Fibroblast of the aortic adventitia (primary cell): Measurements from ENCODE around the gene KCNQ1. TPM values are rescaled to one million over a fixed set of nuclear protein-coding genes. Genes with fewer than 3 reads are reported as not detected.

ENCODE experiments used
- DNase-seq: peaks from one replicate; pipeline ENCODE4 v3.0.0-alpha.2; 2010; ENCODE audit warnings: low read depth
- H3K4me3 ChIP-seq: 2 replicates; pipeline ENCODE4 v1.5.1; 2011; ENCODE audit warnings: low read depth, mild to moderate bottlenecking, control low read depth, low read length, moderate library complexity
- total RNA-seq: library from RNA; depleted of rRNA; stranded (reverse); fragments of >200 nt; gene quantifications from 2 replicates; pipeline ENCODE4 v1.2.3, GENCODE V29; 2012; ENCODE audit warnings: low replicate concordance
- TF ChIP-seq, protein P1 (sequence below): IDR thresholded peaks from 2 replicates; pipeline ENCODE4 v1.5.1; 2011; ENCODE audit warnings: mild to moderate bottlenecking, low read length, control low read depth, inconsistent platforms; ENCODE audit not compliant: insufficient read depth

Gene KCNQ1
- total RNA-seq, 1 donor = not detected

DNA sequence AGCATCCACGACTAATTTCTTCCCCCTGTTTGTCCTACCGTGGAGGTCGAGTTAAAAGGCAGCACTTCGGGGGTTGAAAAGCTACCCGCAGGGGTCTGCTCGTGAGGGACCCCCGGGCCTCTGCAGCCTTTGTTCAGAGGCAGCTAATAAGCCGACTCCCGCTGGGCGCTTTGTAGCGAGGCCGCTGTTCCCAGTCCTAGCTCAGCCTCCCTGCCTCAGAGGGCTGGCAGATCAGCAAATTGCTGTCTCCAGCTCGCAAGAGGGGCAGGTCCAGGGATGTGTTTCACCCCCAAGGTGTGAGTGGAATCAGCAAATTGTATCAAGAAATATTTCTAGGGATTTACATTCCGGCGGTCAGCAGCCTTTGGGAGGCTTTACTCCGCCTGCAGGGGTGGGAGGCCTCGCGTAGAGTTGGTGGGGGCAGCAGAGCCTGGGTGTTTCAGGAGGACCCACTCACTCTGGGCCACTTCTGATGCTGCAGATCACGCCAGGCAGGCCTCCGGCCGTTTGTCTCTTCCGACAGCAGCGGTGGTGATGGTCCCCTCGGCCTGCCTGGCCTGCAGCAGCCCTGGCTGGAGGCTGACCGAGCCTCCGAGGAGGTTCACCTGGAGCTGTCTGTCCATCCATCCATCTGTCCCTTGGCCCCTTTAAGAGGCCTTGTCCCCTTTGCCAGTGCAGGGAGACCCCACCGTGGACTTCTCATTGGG lies 276.6 kb downstream of the KCNQ1 start:
- H3K4me3 ChIP-seq = no peak overlapping the region
- no peak for DNase-seq
- TF ChIP-seq, protein P1, sequence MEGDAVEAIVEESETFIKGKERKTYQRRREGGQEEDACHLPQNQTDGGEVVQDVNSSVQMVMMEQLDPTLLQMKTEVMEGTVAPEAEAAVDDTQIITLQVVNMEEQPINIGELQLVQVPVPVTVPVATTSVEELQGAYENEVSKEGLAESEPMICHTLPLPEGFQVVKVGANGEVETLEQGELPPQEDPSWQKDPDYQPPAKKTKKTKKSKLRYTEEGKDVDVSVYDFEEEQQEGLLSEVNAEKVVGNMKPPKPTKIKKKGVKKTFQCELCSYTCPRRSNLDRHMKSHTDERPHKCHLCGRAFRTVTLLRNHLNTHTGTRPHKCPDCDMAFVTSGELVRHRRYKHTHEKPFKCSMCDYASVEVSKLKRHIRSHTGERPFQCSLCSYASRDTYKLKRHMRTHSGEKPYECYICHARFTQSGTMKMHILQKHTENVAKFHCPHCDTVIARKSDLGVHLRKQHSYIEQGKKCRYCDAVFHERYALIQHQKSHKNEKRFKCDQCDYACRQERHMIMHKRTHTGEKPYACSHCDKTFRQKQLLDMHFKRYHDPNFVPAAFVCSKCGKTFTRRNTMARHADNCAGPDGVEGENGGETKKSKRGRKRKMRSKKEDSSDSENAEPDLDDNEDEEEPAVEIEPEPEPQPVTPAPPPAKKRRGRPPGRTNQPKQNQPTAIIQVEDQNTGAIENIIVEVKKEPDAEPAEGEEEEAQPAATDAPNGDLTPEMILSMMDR = no peak

DNA sequence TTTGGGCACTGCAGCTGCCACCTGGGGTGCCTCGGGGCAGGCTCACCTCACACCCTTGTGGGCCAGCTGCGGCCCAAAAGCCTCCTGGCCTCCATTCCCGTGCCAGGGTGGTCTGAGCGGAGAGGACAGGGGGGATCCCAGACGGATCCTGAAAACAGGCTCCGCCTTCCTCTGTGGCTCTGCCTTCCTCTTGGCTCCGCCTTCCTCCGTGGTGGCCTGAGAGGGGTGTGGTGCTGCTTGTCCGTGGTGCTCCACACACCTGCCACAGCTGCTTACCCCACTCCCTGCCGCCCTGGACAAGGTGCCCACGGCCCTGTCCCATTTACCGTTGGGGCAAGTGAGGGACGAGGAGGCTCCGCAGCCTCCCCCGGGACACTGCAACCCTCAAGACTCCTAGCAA lies 278.1 kb downstream of the KCNQ1 start:
- no peak overlapping the region for H3K4me3 ChIP-seq
- TF ChIP-seq, protein P1 = no peak
- no peak for DNase-seq

DNA sequence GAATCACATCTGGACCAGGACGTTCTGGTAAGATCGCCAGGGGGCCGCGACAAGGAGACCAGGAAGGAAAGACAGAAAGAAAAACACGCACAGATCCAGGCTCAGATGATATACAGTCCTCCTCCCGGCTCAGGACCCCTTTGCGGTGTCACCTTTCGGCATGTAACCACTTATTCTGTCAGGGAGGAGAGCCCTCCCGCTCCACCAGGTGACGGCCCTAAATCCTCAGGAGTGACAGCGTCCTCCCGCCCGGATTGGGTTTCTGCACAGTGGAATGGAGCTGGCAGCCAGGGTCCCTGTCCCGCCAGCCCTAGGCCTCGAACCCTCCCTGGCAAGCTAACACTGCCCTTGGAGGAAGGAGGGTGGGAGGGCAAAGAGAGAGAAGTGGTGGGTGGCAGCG lies 279.3 kb downstream of the KCNQ1 start:
- H3K4me3 ChIP-seq = no peak overlapping the region
- DNase-seq = no peak
- TF ChIP-seq, protein P1 = no peak

DNA sequence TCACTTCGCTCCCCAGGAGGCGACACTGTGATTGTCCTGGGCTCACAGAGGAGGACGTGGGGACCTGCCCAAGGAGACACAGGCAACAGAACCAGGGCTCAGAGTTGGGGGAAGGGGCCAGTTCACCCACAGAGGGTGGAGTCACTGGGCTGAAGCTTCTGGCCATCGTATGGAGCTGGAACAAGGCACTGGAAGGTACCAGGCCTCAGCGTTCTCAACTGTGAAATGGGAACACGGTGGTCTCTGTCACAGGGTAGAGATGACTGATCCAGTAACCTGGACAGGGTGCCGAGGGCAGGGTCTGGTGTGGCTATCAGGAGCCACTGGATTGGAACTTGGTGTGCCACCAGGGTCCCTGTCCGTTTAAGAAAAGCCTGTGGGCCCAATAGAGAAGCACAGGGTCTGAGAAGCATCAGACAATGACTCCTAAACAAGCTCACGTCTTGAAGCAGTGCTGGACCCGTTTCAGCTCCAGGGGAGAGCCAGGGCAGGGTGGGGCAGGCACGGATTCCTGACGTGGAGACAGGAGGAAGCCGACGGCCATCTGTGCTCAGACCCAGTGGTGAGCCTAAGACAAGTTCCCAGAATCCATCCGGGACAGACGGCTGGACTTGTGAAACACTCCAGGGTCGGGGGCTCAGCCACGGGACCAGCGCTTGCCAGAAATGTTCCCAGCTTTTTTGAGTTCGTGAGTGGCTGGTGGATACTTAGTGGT lies 280.0 kb downstream of the KCNQ1 start:
- TF ChIP-seq, protein P1 = no peak
- no peak overlapping the region for H3K4me3 ChIP-seq
- DNase-seq = peak; percentile 89

DNA sequence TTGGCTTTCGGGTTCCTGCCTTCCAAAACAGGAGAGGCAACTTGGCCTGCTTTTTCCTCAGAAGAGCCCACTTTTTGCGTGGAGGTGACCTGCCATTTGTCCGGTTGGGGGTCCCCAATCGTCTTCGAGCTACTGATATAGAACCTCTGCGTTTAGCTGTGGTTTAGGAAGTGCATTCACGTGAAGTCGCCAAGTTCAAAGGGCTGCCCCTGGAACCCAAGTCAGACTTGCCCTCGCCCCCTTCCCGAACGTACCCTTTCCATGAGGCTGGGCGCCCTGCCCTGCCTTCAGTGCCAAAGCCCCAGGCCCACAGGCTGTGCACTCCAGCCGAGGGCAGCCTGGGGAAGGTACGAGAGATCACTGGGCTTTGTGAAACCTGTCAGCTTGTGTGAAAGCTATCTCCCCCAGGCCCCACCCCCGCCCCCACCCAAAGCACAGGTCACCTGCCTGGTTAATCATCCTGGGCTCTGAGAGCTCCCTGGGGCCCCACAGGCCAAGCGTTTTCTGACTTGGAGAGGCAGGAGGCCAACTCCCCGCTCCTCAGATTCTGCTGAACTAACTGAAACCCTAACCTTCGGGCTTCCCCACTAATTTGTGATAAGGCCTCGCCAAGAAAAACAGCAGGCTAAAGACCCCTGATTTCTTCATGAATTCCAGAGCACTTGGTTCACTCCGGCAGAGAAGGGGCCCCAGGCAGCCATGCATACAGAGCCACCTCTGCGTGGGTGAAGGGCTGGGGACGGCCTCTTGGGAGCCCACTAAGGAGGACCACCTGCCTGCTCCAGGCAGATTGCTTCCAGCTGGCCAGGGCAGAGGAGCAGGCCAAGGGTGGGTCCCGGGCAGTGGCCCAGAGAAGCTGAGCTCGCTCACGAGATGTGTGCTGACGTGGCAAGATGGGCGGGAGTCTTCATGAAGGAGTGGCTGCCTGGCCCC lies 280.8 kb downstream of the KCNQ1 start:
- no peak overlapping the region for H3K4me3 ChIP-seq
- TF ChIP-seq, protein P1 = no peak
- peak; percentile 96 for DNase-seq

DNA sequence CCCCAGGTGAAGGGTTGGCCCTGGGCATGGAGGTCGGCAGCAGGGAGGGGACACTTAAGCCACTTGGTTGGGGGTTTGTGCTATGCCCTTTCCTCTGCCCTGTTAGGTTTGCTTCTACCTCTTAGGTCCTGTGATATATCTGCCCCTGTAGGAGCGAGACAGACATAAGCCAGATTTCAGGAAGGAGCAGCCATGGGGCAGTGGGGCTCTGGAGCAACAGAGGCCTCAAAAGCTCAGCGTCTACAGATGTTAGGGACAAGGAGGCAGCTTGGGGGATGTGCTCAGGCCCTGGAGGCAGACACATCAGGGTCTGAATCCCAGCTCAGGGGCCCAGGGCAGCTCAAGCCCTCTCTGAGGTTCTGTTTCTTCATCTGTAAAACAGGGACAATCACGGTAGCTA lies 282.2 kb downstream of the KCNQ1 start:
- TF ChIP-seq, protein P1 = no peak
- H3K4me3 ChIP-seq = no peak overlapping the region
- DNase-seq = peak; percentile 34
